ENCODE data around the gene TTC23.

GRCh38 chr15:99138491-99138982, 110.8 kb downstream of the TTC23 start:
- TF ChIP-seq POLR2A (IDR thresholded peaks at IDR 0.05; ENCODE audit: low read depth, low read length): no peak
- TF ChIP-seq POLR2AphosphoS5 (IDR thresholded peaks at IDR 0.05; ENCODE audit: low read depth, low read length): no peak

All from GM12892 (cell line).